GM19397 (cell line): ENCODE measurements around the gene FKBP5.
"Not testable (repeated sequence)": the region's sequence is repeated elsewhere in the genome, so short reads cannot be mapped to it uniquely, and the experiment has no call there.

Experiments
- ATAC-seq: cut with Tn5 transposase; IDR thresholded peaks from one replicate; pipeline ENCODE4 v1.9.1; 2021; ENCODE audit warnings: mild to moderate bottlenecking, moderate library complexity; ENCODE audit not compliant: unreplicated experiment

FKBP5 gene

GRCh38 chr6:35552285-35552917 is 136.3 kb downstream of the FKBP5 start:
- no peak for ATAC-seq

GRCh38 chr6:35550437-35550836 is 138.3 kb downstream of the FKBP5 start:
- no peak for ATAC-seq

GRCh38 chr6:35547676-35548075 is 141.0 kb downstream of the FKBP5 start:
- ATAC-seq, result no peak

- ATAC-seq, result no peak
These were observed 143.8 kb downstream of the FKBP5 start for GRCh38 chr6:35544769-35545361.

- ATAC-seq, result no peak
These were observed 145.1 kb downstream of the FKBP5 start for GRCh38 chr6:35543459-35544193.

GRCh38 chr6:35541836-35542235 is 146.9 kb downstream of the FKBP5 start:
- no peak for ATAC-seq

- no peak for ATAC-seq
These were observed 149.5 kb downstream of the FKBP5 start for GRCh38 chr6:35539223-35539622.

- ATAC-seq, result not testable (repeated sequence)
These were observed 152.9 kb downstream of the FKBP5 start for GRCh38 chr6:35535847-35536246.

GRCh38 chr6:35534407-35535170 is 154.1 kb downstream of the FKBP5 start:
- ATAC-seq, result no peak

- ATAC-seq, result no peak
These were observed 154.7 kb downstream of the FKBP5 start for GRCh38 chr6:35533981-35534380.

- ATAC-seq, result no peak
These were observed 156.6 kb downstream of the FKBP5 start for GRCh38 chr6:35532126-35532525.

- ATAC-seq, result no peak
These were observed 164.2 kb downstream of the FKBP5 start for GRCh38 chr6:35524380-35525020.
